ENCODE measurements around the gene COL17A1.

COL17A1 gene

DNA sequence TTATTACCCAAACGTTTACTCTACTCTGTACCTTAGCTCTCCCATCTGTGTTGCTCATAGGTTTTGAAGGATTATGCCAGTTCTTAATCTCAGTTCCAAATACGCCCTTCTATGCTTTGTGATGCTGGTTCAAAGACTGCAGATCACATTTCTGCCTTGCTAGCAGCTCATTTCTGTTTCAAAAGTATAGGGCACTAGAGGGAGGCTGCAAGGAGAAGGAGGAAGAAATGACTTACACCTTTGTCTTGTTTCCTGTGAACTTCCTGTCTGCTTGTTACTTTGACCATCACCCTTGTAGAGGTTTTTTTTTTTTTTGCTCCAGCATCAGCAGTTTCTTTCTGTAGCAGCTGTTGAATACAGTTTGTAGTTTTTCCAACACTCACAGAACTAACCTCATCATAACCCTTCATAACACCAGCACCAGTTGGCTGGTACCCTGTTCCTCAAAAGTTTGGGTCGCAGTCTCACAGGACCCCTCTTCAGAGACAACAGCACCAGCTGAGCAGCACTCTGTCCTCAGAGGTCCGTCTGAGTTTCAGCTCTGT lies 102.2 kb downstream of the COL17A1 start:
- no peak for DNase-seq

DNA sequence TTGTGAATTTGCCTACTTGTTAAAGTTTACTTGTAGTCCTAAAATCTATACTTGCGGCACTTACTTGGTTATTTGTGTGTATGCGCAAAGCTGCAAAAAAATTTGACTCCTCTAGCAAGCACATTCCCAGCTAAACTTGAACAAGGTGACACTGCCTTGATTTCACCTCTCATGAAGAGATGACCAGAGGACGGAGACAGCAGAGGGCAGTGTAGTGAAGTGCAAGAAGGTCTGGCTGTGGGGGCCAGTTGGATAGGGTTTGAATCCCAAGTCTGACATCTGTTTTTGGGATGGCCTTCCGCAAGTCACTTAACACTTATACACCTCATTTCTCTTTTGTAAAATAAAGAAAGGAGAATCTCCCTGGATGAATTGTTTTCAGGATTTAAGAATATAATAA lies 103.0 kb downstream of the COL17A1 start:
- no peak for DNase-seq

All from NCI-H2081 treated with DMSO at 0.1 percent for 48 hours (cell line).